HG02938 (cell line): Measurements from ENCODE around the gene BICC1.

Source experiments
- ATAC-seq: cut with Tn5 transposase; IDR thresholded peaks from one replicate; pipeline ENCODE4 v1.9.1; 2021; ENCODE audit warnings: mild to moderate bottlenecking, moderate library complexity; ENCODE audit not compliant: unreplicated experiment

BICC1 gene

DNA sequence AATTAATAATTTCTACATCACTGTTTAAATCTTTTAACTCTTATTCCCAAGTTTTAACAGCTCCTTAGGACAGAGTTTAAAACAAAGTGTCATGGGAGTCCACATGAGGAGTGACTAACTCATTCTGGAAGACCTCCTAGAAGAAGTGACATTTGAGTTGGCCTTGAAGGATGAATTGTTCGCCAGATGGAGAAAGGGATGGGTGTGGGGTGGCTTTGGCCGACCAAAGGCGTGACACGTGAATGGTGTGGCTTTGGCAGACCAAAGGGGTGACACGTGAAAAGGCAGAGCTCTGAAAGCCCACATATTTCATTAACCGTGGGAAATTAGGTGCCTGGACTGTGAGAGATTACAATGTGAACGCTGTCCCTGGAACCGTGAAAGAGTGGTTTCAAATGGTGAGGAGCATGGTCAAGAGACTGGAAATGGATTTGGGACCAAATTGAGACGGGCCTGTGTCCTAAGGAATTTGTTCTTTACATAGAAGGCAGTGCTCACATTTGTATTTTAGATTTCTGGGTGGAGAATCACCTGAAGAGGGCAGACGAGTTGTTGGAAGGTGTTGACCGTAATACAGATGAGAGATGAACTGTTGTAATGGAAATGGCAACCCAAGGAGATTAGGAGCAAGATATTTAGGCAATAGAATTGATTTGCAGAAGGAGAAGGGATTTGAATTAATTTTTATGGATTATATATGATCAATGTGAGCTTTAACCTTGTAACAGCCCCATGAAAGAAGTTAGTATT, 228.1 kb downstream of the BICC1 start:
- no peak for ATAC-seq

DNA sequence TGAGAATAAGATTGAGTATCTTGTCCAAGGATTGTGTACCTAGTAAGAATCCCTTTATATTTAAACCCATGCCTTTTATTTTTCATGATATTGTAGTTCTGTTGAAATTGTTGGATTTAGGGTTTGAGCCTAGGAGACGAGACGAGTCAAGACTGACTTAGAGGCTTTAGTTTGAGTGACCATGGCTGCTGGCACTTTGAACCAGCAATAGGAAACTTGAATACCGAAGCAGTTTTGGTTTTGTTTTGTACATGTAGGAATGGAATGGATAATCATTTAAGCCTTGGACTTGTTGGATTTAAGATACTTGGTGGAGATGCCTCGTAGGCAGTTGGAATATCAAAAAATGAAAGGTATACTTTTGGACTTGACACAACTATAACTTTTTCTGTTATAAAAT, 229.0 kb downstream of the BICC1 start:
- ATAC-seq = no peak

DNA sequence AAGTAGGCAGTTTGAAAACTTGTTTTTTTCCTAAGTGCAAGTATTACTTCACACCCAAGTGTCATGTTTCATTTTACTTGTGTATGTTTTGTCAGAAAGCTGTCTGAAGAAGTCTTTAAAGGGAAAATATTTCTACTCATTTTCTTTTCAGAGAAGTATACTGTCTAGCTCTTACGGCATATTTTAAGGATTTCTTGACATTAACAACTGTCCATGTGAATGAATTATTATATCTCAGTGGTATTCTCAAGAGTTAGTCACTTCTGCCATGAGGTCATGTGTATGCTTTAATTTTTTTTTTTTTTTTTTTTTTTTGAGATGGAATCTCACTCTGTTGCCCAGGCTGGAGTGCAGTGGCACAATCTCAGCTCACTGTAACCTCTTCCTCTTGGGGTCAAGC, 229.5 kb downstream of the BICC1 start:
- no peak for ATAC-seq

DNA sequence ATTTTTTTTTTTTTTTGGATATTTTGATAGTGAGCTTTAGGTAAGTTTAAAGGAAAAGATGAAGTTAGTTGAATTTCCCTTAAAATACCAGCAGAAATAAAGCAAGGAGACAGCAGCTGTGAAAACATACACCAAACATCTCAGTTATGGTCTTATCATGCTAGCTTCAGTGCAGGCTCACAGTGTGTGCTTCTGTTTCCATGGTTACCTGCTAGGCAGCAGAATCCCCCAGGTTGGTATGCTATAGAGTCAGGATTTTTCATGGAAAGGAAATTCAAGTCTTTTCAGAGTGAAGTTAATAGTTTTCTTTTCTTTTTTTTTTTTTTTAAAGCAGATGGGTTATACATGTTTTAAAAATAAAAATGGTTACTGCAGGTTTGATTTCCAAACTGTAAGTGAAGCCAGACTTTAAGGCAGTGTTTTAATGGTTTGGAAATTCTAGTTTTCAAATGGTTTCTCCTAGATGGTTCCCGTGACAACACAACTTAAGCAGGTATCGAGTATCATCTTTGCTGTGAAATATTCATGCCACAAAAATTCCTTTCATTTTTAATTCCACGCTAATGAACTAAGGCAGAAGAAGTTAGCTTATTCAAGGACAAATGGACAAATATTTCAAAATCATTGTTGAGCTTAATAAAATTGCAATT, 230.9 kb downstream of the BICC1 start:
- ATAC-seq = no peak

DNA sequence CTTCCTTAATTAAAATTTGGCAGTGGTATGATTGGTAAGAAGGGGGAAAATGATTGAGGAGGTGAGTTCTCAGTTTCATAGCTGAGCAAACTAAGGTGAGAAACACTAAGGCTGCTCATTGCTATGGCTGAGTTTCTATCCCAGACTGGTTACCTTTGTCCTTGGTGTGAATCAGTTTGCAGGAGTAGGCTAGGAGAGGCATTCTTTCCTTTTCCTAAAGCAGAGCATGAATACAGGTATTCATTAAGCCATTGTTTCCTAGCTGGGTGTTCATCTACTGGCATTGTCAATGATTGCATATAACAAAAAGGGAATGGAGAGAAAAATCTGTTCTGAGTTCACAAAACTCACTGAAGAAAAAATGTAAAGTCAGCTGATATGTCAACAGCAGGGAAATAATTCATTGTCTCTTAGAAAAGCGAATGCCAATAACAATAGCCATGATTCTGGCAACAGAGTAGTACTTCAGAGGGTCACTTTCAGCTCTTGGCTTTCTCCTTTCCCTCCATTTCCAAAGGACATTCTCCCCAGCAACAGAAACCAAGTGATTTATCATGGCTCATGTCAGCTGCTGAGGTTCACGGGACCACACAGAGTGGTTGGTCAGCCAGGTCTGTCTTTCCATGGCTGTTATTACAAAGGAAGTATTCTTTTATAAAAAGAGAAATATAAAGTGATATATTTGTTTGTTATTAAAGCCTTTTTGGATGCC, 234.0 kb downstream of the BICC1 start:
- ATAC-seq = no peak

DNA sequence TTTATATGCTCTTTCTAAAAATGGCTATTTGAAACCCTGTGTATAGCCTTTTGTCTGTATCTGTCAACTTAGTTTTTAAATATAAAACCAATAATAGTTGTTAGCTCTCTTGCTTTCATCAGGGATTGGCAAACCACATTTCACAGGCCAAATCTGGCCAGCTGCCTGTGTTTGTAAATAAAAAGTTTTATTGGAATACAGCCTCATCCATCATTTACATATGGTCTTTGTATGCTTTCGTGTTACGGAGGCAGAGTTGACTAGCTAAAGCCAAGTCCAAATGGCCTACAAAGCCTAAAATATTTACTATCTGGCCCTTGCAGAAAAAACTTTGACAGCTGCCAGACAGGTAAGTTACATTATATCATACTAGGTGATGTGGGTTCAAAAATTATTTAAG, 235.0 kb downstream of the BICC1 start:
- ATAC-seq = no peak

DNA sequence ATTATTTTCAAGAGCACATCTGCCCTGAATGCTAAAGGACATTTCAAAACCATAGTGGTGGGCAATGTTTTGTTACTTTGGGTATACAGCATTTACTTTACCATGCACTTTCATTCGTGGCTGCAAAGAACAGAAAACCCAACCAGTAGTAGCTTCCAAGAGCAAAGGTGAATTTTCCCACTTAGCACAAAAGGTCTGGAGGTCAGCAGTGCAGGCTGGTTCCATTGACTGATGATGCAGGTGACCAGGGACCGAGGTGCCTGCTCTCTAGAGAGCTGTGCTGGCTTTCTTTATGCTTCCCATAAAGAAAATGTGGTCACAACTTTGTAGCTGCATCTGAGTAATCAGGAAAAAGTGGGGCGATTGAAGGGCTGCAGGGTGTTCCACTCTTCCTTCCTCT, 240.0 kb downstream of the BICC1 start:
- no peak for ATAC-seq

DNA sequence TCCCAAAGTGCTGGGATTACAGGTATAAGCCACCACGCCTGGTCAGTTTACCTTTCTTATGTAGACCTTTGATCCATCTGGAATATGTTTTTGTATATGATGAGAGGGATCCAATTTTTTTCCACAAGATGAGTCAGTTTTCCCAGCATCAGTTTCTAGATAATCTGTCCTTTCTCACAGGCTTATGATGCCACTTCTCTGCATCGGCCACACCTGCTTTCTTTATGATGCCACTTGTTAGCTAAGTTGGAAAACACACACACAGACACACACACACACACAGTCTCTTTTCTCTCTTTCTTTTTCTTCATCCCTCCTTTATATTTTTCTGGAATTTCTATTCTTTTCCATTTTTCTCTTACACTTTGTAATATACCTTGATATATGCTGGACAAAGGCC, 240.8 kb downstream of the BICC1 start:
- ATAC-seq = no peak

DNA sequence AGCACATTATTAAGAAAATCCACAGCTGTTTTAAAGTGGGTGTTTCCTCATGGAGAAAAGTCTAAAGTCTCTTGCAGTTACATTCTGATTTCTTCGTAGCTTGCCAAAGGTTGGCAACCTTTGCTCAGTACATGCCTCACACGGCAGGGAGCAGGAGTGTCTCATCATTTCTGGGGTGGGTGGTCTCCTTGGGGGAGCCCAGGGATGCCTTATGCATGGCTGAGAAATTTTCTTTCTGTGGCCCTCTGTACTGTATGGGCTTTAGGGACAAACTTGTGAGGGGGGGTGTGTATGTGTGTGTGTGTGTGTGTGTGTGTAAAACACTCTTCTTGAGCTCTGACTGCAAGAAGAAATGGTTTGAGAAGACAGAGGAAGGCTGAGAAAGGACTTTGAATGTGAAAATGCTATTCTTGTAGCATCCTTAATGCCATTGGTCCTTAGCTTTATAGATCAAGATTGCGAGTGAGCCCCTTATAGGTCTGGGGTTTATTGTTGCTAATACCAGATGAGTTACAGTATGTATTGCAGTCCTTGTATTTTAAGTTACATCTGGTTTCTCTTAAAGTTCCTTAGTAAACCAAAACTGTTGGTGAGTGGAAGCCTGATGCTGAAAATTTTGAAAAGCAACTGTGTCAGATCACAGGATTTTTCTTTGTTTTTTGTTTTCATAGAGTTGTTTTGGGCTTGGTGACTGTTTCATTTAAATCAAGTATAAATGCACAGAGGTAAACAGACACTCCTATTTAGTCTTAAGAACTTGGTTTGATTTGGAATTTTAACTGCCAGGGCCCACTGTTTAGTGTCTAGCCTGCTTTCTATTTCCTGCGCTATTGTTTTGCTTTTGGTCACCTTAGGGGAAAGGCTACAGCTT, 242.0 kb downstream of the BICC1 start:
- no peak for ATAC-seq

DNA sequence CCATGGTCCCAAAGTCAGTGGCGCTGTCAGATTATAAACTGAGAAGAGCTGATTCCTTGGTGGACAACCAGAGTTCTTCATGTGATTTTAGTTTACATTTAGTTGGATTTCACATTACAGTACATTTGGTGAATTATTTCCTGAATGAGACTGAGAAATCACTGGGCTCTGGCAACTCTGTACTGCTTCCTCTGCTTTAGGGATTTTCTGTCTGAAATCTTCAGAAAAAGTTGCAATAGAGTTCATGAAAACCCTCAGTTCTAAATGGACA, 242.6 kb downstream of the BICC1 start:
- no peak for ATAC-seq

DNA sequence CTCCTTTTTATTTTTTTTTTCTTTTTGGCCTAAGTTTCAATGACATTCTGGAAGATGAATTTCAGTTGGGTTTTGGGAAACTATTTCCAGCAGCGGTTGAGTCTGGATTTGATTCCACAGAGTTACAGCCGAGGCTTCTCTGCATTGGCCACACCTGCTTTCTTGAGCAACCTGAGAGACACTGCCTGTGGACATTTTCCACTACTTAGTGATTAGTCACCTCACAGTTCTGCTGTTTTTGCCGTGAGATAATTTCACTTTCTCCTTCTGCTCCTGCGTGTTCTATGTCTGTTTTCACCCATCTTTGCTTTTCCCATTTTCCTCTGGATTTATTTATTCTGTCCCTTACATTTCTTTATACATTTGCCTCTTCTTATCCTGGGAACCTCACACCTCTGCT, 243.0 kb downstream of the BICC1 start:
- ATAC-seq = no peak

DNA sequence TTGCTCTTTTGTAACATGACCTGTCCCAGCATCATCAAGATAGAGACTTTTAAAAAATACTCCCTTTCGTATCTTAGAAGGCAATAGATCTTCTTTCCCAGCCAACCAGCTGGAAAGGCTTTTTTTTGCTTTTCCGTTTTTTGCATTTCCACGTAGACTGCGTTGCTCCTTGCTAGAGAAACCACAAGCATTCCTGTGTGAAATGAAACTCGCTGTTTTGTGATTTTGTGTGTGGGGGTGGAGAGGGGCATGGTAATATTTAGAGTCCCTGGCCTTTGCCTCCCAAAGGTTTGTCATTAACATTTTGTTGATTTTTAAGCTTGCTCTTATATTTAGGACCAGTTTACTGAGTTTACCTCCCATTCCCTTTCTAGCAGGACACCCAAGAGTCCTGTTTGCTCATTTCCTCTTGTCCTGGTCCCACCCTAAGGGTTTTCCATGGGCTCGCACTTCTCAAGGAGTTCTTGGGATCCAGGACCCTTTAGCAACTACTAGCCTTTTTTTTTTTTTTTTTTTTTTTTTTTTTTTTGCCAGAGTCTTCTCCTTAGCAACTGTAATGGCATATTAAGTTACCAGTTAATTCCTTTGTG, 243.6 kb downstream of the BICC1 start:
- no peak for ATAC-seq

DNA sequence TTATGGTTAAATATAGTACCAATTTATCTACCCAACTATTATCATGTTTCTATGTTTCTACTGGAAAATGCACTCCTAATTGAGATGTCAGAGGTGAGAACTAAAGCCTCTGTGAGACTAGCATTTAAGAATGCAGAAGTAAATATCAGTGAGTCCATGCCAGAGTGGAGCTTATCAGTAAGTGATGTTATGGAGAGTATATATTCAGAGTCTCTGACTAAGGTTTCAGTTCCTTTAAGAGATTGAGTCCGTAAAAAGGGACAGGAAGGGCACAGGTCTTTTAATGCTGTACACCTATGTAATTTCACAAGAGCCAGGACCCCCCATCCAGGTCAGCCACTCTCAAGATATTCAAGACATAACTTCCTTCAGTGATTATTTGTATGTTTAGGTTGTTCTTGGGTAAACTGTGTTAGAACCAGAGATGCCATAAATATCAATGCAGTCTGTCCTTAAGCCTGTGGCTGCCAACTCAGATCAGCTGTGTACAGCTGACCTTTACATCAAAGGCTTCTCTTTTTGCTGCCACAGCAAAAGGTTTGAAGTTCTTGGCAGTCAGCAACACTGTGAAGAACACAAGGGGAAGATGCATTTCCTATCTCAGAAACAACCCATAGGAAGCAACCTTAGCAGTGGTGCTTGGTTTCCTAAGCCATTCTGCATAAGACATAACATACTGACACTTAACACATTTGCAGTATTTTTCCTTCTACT, 244.8 kb downstream of the BICC1 start:
- ATAC-seq = peak; percentile 39

DNA sequence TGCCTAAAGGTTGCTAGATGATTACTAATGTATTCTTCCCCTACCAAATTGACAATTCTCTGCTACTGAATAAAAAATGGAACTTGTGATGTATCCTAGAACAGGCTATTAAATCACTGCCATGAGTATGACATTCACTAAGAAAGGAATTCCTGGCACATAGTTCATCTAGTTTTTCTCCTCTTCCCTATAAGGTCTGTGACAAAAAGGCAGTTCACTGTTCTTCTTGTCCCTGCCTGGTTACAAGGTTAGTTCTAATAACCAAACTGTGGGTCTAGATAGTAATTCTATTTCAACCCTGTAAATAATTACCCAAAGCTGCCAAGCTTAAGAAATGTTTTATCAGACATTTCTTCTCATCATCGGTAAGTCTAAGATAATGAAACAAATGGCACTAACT, 245.6 kb downstream of the BICC1 start:
- ATAC-seq = no peak

DNA sequence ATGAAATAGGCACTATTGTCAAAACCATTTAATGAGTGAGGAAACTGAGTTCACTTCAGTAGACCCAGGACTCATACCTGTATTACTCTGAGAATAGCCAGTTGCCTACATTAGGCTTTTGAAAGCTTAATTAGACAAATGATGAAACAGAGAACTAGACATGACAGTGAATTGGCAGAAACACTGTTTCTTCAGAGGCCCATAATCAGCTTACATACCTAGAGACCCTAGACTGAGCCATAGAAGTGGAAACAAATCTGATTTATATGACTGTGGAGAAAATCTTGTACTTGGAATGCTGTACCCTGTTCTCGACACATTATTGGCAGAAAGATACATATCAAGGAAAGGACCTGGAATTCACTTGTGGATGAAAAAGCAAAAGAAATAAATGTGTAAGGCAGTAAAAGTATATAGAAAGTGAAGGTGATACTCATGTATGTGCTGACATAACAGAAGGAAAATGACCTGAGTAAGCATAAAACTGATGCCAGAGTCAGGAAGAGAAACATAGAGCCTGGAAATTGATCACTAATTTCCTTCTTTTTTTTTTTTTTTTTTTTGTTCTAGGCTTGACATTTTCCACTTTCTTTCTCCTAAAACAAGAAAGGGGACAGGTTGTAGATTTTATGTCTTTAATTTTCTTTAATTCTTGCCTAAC, 251.5 kb downstream of the BICC1 start:
- ATAC-seq = no peak

DNA sequence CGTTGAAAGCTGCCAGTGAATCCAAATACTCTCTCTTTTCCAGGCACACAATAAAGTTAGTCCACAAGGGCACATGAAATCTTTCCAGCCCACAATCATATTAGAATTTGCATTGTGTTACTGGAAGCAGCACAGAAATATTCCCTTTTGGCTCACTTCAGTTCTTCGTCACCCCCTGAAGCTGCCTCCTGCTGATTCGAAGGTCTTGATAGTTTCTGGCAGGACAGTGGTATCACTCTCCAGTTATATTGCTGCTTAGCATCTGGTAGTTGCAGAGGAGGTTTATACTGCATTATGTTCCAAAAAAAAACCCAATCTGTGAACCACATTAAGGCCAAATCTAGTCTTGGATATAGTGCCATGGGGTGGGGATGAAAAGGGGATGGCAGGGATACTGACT, 253.2 kb downstream of the BICC1 start:
- ATAC-seq = no peak

DNA sequence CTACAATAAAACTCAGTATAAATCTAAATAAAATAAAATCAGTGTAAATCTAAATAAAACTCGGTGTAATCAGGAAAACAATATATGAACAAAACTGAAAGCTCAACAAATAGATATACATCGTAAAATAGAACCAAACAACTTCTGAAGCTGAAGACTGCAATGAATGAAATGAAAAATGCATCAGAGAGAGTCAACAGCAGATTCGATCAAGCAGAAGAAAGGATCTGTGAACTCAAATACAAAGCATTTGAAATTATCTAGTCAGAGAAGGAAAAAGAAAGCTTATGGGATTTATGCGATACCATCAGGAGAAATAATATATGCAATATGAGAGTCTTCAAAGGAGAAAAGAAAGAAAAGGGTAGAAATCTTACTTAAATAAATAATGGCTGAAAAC, 255.0 kb downstream of the BICC1 start:
- ATAC-seq = no peak

DNA sequence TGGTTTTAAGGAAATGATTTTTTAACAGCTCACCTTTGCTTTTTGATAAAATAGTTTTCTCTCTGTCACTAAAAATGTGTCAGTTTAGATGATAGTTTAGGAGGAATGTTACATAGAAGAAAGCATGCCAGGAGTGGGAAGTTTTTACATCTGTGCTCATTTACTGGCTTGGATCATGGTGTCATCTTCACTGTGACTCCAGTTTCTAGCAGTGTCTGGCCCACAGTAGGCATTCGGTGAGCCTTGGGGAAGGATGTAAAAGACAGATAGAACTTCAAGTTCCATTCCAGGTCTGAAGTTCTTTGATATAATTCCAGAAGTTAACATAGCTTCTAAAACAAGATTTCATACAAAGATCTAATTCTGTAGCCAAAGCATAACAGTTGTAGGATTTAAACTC, 259.2 kb downstream of the BICC1 start:
- no peak for ATAC-seq

DNA sequence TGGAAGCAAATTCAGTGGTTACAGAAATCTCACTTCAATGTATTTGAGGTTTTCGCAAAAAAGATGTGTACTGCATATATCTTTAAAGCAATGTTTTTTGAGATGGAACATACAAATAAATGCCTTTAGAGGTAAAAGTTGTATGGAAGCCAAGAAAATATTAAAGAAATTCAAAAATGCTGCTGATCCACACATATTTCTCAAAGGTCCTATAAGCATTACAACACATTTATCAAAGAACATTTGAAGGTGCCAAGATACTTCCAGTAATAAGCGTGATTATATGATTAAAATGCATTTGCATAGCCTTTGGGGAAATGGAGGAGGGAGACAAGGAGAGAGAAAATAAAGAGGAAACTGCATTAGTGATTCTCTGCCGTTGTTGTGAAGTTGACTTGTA, 260.1 kb downstream of the BICC1 start:
- ATAC-seq = no peak

DNA sequence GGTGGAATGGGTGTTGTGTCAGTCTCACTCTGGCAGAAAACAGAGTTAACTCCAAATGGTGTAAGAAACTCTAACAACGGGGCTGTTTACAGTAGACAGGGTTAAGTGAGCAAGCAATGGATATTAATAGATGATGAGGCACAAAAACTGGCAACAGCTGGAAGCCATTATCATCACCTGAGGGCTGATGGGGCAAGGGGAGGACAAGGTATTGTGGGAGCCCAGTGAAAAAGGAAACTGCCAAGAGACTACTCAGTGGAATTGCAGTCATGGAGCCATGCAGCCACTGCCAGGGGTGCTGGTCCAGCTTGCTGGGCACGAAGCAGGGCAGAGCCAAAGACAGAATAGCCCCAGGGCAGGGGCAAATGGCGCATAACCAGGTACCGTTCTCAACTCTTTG, 260.7 kb downstream of the BICC1 start:
- ATAC-seq = no peak
